GM18502 (cell line): ENCODE measurements around the gene FOXI2.

Experiments used
- ATAC-seq: cut with Tn5 transposase; IDR thresholded peaks from one replicate; pipeline ENCODE4 v1.9.1; 2021; ENCODE audit warnings: mild to moderate bottlenecking; ENCODE audit not compliant: unreplicated experiment, poor library complexity

The FOXI2 gene

DNA sequence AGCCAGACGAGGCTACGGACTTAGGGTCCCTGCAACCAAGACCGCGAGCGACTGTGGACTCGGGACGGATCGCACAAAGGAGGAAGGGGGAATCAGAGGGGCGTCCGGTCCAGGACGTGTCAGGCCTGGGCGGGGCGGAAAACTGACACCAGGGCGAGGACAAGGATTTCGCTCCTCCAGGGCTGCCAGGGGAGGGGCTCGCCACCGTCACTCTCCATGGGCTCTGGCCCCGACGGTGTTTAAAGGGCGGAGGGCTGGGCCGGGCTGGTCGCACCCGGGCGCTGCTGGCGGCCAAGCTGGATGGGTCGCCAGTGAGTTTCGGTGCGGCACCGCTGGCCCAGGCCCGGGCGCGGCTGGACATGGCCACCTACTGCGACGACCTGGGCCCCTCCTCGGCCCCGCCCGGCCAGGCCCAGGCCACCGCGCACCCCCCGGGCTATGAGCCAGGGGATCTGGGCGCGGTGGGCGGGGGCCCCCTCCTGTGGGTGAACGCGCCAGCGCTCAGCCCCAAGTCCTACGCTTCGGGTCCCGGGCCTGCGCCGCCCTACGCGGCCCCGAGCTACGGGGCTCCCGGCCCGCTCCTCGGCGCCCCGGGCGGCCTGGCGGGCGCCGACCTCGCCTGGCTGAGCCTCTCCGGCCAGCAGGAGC is at the start of gene FOXI2:
FOXI2 (plus strand) TSS at position 271 of the 648 bp plus-strand sequence; CDS start at position 360, 89 bp downstream.
- no peak for ATAC-seq

DNA sequence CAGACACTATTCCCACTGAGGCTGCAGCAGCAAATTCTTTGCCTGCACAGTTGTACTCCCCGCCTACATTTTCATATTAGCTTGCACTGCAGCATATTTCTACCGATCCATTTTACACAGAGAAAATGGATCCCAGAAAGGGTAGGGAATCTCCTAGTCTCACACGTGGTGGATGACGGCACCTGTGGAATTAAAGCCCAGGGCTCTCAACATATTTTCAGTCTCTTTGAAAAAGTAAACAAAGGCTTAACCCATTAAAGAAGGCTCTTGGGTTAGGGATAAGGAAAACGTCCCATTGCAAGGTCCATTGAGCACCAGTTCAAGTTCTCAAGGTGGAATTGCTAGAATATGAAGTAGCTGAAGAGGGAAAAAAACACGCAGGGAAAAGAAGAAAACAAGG is 49.4 kb upstream of the FOXI2 start:
- no peak for ATAC-seq

DNA sequence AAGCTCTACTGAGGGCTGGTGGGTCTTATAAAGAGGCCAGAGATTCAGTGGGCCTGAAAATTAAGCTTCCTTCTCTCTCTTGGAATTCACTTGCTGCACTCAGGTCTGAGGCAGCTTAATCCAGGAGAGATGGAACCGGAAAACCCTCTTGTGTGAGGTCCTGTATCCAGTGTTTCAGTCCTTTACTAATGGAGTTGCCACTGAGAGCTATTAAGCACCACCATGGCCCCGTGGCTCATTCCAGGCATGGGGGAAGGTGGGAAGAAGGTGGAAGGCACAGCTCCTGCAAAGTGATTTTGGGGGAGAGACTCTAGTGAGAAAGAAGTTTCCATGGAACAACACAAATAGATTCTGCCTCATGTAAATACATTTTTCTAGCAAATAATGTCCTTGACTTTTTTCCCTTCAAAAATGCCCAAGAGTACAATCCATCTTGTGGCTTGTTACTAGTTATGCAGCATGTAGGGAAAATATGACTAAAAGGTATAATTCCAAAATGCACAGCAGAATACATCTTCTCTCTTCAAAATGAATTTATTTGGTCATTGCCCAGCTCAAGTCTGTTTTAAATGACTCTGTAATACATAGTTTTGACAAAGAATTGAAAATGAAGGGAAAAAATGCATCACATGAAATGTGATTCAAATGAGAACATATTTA is 46.7 kb upstream of the FOXI2 start:
- ATAC-seq, result no peak

DNA sequence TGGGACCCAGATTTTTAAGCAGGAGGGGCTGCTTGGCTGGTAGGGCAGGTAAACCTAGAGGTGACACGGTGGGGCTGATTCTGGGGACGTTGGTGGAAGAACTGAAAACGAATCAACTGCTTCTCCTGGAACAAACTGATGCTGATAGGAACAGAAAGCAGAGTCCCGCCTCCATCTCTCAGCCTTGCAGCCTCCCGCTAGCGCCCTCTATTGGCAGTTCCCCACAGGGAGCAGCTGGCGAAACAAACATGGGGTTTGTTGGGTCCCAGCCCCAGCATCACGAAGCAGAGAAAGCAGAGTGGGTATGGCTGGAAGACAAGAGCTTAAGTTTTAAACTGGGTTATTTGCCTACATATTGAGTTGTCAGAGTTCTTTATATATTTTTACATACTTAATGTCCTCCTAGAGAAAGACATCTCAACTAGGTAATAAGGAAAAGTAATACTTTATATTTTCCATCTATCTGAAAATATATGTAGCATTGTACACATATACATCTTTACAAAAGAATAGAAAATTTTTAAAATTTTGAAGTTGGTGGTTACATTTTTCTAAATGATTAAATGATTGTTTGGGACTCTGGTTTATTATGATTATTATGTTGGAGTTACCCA is 42.3 kb upstream of the FOXI2 start:
- peak; percentile 80 for ATAC-seq

DNA sequence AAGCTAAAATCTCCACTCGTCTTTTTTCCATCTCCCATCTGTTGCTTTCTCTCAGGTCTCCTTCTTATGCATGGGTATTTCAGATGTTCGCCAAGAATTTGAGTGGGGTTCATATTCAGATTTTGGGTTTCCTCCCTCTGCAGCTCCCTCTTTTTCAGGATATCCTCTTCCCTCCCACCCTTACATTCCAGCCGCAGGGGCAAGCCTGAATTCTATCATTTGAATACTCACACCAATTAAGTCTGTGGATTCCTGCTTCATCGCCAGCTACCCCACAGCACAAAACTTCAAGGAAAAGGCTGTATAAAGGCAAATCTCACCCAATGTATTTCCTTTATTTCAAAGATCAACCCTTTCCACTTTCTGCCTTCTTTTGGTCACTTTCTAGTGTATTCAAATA is 41.6 kb upstream of the FOXI2 start:
- ATAC-seq, result no peak

DNA sequence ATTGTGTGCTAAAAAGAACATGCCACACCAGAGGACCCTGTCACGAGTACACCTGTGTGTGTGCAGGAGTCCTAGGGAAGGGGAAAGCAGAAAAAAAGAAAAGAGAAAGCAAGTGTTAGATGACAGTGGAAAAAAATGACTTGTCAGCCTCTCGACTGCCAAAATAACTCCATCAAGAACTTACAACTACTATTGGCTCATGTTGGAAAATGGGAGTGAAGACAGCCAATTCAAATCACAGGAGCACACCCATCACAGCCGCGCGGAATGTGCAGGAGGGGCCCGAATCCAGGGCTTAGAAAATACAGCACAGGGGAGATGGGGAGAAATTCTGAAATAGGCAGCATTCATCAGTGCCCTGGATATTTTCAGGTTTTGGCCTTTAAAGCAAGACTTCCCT is 38.1 kb upstream of the FOXI2 start:
- ATAC-seq, result no peak

DNA sequence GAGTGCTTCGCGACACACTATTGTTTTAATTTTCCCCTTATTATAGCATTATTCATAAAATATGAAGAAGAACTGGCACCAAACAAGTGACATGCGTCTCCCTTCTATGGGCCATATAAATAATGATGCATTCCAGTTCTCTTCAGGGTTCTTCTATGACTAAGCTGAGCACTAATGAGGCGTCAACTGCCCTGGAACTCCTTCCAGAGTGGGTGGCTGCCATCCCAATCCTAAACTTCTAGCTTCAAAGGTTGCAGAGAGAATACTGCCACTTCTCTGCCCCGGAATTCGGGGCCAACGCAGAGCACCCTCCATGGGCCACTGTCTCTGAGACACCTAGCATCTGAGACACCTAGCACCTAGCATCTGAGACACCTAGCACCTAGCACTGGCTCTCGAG is 37.7 kb upstream of the FOXI2 start:
- no peak for ATAC-seq

DNA sequence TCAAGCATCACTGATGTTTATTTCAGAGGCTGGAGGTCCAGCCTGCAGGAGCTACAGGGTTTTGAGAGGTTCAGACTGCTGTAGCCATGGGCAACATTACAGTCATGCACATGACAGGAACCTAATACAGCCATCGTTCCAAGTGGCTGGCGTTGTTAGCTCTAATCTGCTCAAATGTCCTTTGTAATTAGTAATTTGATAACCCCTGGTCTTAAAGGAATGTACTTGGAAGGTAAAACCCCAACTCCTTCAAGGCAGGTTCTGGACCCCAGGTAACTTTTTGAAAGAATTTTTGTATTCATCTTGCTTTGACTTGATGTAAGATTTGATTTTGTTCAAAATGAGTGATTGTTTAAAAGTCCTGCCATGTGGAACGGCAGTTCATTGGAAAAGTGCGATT is 34.7 kb upstream of the FOXI2 start:
- no peak for ATAC-seq

DNA sequence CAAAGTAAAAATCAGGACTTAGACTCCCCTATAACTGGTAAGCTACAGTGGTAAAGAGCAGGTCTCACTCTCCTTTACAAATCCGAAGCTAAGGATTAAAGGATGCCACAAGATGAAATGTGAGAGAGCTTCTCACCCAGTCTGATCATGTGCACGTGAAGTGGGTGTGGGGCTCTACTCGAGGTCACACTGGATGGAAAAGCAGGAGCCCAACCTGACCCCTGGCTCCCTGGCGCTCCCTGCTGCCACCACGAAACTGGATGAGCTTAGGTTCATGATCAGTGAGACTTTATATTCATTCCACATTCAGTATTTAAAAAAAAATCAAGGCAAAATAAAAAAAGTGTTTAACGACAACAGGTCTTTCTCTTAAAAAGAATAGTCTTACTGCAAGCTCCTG is 21.7 kb upstream of the FOXI2 start:
- no peak for ATAC-seq

DNA sequence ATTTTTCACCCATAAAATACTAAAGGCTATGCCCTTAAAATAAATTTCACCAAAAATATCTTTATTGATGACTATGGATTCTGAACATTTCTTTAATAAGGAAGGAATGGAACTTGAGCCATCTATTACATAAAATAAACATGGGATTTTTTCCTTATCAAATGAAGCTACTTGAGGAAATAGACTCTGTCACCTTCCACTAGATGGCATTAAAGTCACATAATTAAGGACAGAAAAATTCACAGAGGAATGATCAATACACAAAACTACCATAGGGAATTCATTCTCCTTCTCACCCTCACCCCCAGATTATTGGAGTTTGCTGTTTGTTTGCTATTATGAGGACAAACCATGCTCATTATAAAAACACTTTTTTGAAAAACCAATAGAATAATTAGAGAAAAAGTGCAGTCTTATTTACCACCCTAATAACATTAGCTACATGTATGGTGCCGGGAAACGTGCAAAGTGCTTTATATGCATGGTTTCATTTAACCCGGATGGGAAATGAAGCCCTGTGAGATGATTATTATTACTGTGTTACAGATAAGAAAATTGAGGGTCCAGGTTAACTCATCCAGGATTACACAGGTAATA is 21.1 kb upstream of the FOXI2 start:
- no peak for ATAC-seq

DNA sequence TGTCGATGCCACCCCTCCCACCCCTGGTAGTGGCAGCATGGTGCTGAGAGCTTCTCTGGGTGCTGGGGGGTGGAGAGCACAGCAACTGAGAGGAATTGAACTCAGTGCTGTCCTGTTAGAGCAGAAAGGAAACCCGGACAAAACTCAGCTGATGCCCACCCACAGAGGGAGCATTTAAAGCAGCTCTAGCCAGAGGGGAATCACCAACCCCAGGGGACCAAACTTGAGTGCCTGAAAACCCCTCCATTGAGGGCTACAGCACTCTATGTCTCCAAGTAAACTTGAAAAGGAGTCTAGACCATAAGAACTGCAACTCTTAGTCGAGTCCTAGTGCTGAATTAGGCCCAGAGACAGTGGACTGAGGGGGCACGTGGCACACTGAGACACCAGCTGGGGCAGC is 16.8 kb upstream of the FOXI2 start:
- ATAC-seq, result peak; percentile 63

DNA sequence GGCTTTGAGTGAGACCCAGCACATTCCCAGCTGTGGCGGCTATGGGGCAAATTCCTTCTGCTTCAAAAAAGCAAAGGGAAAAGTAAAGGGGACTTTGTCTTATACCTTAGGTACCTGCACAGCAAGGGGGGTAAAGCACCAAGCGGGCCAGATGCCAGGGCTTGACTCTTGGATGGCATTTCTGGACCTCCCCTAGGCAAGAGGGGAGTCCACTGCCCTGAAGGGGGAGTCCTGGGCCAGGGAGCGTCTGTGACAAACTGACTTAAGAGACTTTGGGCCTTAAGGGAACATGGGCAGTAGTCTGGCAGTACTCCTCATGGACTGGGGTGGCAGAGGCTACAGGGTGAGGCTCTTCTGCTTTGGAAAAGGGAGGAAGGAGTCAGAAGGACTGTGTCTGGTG is 16.1 kb upstream of the FOXI2 start:
- ATAC-seq, result no peak

DNA sequence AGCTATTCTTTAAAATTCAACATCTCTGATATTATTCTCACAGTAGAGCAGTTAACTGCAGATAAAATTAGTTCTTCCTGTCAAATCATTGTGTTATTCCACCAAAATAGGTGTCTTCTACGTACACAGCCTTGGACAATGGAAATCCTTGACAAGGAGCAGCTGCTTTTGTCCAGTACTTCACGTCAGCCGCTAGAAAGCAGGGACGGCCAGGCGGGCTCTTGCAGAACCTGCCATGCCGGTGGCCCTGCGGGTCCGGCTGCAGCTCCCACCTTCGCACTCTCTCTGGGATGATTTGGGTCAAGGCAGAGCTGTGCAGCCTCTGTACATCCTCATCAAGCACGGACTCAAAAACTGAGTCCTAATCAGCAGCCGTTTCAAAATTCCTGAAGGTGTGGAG is 2.2 kb upstream of the FOXI2 start:
- no peak for ATAC-seq

DNA sequence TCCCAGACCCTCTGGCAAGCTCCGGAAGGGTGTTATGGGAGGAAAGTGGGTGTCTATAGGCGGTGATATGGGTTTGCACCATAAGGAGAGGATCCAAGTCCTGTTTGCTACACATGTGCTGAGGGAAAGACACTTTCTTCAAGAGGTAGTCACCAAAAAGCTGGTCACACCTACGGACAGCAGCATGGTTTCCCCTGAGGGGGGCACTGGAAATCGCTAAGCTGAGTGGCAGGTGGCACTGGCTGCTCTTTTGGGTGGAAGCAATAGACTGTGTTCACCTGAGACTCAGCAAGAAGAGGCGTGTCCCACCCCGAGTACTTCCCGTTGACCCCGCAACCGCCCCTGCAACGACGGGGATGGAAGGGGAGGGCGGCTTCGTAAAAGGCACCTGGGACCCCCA is 1.8 kb upstream of the FOXI2 start:
- no peak for ATAC-seq

DNA sequence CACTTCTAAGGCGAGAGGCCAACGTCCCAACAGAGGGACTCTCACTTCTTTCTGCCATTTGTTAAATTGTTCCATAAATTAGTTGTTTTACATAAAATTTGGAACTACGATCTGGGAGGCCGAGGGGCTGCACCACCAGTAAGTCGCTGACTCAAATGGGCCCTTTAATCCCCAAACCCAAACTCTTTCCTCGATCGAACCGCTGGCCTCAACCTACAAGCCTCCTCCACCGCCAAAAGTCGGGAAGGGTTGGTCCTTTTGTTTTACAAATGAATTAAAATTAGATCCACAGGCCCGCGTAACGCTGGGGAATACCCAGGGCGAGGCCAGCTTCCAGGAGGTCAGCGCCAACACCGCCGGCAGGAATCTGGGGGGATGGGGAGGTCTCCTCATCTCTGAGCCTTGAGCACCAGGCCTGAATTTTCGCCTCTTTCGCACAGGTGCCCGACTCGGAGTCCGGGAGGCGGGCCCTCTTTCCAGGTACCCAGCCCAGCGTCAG is 1.2 kb upstream of the FOXI2 start:
- no peak for ATAC-seq

DNA sequence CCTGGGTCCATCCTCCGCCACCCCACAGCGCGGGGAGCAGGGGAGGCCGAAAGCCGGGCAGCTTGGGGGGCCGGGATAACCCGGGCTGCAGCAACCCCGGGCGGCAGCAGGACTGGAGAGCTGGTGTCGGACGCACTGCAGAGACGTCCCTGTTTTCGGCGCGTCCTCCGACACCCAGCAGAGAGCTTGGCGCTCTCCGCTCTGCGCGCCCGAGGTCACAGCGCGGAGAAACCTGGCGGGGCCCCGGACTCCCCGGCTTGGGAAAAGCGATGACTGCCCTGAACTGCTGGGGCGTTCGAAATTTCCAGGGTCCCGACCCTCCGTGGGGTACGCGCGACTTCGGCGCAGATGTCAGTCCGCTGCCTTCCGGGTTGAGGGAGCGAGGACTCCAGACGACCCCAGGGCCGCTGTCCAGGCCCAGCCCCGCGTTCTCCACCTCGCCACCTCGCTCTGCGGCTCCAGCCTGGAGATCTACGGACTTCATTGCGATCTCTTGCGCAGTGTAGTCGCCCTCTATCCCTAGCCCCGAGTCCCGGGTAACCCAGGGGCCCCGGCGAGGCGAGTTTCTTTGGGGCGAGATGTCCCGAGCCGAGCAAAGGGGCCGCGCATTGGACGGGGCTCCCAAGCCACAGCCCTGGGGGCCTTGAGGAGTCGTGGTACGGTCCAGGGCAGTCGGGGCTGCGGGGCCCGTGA is 617 bp upstream of the FOXI2 start:
- no peak for ATAC-seq

DNA sequence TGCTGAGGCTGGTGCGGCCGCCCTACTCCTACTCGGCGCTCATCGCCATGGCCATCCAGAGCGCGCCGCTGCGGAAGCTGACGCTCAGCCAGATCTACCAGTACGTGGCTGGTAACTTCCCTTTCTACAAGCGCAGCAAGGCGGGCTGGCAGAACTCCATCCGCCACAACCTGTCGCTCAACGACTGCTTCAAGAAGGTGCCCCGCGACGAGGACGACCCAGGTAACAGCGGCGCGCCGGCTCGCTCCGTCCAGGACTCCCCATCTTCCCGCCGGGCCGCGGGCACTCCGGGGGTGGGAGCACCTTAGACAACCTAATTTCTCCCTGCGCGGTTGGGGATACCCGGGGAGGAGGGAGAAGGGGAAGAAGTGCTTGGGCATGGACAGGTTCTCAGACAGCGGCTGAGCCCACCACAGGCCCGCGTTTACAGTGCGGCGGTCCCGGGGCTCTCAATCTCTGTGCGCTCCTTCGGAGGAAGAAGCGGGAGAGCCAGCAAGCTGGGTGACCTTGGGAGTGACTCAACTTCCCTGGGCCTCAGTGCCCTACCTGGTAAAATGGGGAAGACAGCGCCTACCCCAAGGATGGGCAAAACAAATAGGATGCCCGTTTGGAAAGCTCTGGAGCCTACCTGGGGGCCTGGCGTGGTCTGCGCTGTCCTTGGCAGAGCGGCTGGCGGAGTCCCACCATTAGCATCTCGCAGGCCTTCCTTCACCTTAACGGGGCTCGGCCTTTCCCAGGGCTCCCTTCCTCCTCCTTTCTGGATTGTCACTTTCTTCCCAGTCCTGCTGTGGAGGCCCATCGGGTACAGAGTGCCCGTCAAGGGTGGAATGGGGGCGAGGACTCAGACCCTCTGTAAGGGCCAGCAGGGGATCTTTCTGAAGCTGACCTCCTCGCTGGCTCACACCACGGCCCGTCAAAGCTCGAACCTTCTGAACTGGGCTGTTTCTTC is 852 bp downstream of the FOXI2 start:
- ATAC-seq, result no peak

DNA sequence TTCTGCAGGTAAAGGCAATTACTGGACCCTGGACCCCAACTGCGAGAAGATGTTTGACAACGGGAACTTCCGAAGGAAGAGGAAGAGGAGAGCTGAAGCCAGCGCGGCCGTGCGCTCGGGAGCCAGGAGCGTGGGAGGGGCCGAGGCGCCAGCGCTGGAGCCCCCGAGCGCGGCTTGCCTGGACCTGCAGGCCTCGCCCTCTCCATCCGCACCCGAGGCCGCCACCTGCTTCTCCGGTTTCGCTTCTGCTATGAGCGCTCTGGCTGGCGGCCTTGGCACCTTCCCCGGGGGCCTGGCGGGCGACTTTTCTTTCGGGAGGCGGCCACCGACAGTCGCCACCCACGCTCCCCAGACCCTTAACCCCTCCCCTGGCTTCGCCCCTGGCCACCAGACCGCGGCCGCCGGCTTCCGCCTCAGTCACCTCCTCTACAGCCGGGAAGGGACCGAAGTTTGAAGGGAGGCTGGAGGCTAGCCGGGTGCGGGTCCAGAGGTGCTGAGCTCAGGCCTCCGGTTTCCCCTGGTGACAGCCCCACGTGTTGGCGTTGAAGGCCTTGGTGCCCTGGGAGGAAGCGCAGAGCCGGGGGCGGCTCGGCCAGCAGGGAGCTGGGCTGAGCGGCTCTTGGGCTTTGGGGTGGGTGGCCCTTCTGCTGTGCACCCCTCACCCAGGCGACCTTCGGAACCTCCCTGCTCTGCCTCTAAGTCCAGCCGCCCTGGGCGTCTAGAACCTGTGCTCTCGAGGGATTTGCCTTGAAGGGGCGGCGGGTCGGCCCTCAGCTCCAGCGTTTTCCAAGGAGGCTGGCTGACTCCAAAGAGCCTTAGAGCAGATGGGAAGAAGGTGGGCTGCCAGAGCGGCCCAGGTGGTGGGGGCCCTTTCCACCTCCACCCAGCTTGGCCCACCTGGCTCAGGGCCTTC is 1.8 kb downstream of the FOXI2 start:
- ATAC-seq, result no peak

DNA sequence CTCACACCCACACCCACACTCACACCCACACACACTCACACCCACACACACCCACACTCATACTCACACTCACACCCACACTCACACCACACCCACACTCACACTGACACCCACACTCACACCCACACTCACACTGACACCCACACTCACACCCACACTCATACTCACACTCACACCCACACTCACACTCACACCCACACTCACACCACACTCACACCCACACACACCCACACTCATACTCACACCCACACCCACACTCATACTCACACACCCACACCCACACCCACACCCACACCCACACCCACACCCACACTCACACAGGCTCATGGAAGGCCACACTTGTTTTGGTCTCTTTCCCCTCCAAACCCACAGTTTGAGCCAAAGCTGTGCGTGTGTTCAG is 2.9 kb downstream of the FOXI2 start:
- no peak for ATAC-seq
